GM18519 (cell line): Measurements from ENCODE around the gene RRAS2.
"Not testable (repeated sequence)": the region's sequence is repeated elsewhere in the genome, so short reads cannot be mapped to it uniquely, and the experiment has no call there.

Experiments
- ATAC-seq: cut with Tn5 transposase; IDR thresholded peaks from one replicate; pipeline ENCODE4 v1.9.1; 2021; ENCODE audit warnings: mild to moderate bottlenecking, moderate library complexity; ENCODE audit not compliant: unreplicated experiment, low FRiP score

The RRAS2 gene

GRCh38 chr11:14261066-14261465 is 97.9 kb downstream of the RRAS2 start:
- ATAC-seq, result no peak

DNA sequence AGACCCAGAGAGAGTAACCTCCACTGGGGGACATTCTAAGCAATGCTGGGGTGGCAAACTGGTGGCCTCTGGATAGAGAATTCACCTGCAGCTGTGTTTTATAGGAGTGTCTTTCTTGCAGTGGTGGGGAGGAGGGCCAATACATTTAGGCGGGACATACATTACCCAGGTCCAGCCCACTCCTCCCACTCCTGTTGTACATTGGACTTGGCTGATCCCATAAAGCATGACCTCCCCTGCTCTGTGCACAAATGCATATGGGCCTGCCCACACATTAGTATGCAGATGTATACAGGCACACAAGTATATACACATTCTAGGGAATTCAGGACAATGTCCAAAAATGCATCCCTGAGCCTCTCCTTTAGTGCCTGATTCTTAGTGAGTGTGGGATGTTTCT is 99.1 kb downstream of the RRAS2 start:
- ATAC-seq, result no peak

GRCh38 chr11:14259186-14259784 is 99.7 kb downstream of the RRAS2 start:
- ATAC-seq, result no peak

- no peak for ATAC-seq
Observed at GRCh38 chr11:14258221-14258935, 100.6 kb downstream of the RRAS2 start.

DNA sequence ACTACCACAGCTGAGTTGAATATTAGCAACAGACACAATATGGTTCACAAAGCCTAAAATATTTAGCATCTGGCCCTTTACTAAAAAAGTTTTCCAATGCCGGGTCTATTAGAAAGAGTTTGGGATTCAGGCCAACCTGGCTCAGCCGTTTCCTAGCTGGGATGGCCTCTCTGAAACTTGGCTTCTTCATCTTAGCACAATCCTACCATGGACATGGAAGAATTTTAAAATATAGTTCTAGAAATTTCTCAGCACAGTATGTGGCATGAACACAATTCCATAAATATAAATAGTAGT is 103.8 kb downstream of the RRAS2 start:
- no peak for ATAC-seq

DNA sequence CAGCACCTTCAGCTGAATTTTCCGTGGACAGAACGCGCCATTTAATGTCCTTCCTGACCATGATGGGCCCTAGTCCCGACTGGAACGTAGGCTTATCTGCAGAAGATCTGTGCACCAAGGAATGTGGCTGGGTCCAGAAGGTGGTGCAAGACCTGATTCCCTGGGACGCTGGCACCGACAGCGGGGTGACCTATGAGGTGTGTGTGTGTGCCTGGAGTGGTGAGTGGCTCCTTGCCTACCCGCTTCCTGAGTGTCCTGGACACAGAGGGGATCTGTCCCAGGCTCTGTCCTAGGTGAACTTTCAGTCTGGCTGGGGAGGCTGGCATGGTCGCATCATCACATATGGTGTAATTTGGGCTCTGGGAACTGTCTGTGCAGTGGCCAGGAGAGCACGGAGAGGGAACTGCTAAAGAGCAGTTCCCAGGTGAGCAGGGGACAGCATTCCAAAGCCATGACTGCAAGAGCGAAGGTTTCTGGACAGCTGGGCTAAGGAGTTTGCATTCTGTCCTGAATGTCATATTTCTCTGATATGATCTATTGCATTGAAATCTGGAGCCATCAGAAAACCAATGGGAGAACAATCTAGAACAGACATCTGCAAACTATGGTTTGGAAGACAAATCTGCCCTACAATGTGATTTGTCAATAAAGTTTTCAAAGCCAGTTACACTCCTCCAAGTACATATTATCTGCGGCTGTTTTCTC is 104.3 kb downstream of the RRAS2 start:
- no peak for ATAC-seq

DNA sequence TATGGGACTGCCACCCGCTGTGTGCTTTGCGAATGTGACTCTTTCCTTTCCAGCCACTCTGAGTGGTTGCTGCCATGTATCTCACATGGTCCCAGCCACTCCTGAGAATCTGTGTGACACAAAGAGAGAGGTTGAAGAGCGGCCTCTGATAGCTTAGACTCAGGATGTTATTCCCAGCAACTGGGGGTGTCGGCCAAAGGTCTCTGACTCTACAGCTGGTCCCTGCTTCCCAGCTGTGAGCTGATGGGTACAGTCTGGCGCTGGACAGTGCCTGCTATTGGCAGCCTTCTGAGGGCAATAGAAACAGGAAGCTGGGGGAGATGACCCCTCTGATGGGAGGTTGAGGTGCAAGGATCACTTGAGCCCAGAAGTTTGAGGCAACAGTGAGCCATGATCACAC is 105.1 kb downstream of the RRAS2 start:
- no peak for ATAC-seq

- ATAC-seq, result no peak
Observed at GRCh38 chr11:14253421-14253820, 105.6 kb downstream of the RRAS2 start.

- ATAC-seq, result not testable (repeated sequence)
Observed at GRCh38 chr11:14252501-14252900, 106.5 kb downstream of the RRAS2 start.

DNA sequence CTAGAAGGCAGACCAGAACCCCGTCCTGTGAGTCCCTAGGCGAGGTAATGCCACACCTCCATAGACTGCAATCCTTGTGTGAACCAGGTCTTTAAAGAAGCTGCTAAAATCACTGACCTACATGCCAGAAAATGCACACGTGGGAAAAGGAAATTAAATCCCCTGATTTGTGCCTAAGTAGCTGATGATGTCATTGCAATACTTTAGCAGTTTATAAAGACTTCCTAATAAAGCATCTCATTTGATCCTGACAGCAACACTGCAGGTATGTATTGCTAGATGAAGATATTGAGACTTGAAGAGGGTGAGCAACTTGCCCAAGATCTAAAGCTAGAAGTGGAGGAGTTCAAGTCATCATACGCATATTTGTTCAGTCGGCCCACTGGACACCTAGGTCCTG is 107.2 kb downstream of the RRAS2 start:
- ATAC-seq, result no peak

DNA sequence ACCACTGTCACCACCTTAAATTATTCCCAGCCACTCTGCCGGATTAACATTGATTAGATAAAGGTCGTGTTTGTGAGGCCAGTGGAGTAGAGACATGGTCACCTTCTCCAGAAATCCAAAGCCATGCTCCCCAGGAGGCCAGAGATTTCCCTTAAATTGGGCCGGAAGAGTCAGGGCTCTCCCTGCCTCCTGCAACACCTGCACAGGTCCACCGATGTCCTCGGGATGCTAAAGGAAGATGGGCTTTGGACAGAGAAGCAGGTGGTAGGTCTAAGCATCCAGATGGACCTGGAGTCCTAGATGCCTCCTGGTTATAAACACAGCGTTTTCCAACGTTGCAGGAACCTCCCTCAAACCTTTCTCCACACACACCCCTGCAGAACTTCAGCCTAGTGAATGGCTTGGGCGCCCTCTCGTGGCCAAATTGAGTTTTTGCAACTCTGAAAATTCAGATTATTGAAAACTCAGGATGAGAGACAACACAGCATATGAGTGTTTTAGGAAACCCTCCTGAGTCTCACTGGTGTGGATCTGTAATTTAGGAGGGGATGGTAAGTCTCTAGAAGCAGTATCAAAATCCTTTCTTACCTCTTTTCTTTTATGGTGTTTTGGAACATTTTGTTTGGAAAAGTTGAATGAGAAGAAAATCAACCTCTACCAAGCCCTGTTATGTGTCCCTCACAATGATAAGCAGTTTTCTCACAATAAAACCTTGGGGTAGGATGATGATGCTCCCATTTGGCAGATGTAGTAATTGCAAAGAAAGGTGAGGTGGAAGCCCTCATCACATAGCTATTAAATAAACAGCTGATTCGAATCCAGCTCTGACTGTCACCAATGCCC is 109.6 kb downstream of the RRAS2 start:
- no peak for ATAC-seq

DNA sequence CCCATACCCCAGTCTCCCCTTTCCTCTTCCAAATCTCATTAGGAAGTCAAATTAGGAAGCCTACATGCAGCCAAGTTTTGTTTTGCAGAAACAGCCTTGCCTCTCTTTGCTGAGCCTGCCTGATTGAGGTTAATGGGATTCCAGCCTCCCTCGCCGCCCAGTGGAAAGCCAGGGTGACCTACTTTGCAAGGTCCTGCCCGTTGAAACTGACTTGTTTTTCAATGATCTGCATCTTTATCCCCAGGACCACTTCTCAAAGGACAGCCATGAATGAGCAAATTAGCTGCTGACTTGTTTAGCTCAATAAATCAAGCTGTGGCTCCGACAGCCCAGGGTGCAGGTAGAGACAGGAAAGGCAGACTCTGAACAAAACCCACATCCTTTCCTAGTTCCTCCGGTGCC is 110.4 kb downstream of the RRAS2 start:
- no peak for ATAC-seq

DNA sequence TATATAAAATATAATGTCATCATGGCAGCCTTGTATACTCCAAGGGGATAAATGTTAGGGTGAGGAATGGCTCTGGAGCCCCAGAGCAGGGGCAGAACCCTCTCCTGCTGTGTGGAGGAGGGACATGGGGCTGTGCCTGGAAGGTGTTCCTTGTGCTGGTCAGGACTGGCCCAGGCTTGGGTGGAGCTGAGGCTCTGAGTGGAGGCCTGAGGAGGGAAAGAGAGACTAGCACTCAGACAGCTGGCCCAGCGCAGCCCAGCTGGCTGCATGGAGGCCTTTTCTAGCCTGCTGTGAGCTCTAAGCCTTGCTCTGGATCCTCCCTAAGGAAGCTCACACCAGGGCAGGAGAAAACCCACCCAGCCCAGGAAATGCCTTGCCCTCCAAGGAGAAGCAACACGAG is 113.5 kb downstream of the RRAS2 start:
- no peak for ATAC-seq

DNA sequence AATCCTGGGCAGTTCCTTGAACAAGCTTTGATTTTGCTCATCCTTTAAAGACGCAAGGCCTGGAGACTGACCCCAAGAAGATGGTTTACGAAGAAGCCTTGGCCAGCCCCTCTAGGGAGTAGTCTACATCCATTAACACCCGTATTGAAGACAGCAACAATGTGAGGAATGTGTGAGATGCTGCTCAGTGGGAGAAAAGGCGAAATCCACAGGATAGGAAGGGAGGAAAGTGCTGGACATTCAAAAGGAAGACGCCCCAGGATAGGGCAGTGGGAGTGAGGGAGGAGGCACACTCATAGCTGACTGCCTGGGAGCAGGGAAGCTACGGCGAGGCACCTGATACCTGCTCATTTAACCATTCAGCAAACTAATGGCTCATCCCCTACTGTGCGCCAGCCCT is 114.1 kb downstream of the RRAS2 start:
- ATAC-seq, result no peak

- no peak for ATAC-seq
Observed at GRCh38 chr11:14242733-14243132, 116.2 kb downstream of the RRAS2 start.

DNA sequence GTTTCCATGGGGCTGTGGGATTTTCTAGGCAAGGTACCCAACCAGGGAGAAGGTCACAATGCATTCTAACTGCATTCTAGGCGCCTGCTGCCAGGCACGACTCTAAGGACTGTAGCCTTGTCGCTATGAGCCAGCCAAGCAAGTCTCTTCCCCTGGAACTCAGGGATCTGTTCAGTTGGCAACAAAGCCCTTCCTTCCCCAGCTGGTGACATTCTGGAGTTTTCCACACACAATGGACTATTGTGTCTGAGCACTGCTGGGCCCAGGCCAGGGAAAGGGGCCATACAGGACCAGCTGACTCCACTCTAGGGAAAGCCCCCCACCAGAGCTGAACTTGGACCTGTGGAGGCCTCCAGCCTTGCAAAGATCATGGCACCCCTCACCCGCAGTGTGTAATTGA is 116.8 kb downstream of the RRAS2 start:
- ATAC-seq, result no peak

DNA sequence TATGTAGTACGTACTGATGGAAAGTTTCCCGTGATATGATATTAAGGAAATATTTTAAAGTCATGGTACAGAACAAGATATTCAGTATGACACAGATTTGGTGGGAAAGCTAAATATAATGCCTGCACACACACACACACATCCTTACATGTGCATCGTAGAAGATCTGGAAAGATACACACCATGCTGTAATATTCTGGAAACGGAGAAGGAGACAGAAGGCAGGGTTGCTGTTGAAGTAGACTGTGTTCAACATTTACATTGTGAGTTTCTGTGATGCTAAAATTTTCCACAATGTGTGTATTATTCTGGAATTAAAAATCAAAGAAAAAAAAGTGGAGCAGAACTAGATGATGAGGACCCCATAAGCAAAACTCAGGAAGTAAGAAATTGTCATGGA is 118.0 kb downstream of the RRAS2 start:
- no peak for ATAC-seq

DNA sequence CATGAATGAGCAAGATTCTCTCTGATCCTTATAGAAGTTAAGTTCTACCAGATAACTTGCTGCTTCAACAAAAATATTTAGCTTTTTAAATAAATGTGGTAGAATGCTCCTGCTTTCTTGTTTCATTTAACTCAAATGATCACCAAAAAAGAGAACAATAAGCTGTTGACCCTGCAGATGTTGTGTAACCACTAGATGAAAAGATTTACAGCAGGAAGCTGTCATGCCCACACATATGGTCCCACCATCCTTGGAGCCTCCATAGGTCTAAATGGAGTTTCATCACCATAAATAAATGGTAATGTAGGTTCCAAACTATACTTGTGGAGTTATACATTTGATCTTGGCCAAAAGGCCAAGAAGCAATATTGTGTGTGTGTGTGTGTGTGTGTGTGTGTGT is 118.8 kb downstream of the RRAS2 start:
- ATAC-seq, result no peak

DNA sequence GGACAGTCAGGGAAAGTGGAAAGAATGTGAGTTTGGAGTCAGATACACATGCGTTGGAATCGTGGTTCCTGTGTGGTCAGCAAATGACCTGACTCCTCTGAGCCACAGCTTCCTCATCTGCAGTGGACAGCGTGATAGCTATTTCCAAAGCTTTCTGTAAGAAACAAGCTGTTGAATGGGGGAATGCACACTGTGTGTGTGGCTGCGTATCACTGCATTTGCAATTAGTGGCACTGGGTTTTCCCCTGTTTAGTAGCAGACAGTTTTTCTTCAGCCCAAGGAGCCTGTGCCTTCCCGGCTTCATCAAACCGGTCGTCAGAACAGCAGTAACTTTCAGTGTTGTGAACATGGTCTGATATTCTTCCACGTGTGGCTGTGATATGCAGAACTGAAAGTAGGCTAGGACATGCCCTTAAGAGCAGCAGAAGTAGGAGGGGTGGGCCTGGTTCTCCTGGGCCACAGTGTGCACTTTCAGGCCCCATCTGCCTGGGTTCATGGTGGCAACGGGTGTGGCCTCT is 121.5 kb downstream of the RRAS2 start:
- ATAC-seq, result peak; percentile 95

DNA sequence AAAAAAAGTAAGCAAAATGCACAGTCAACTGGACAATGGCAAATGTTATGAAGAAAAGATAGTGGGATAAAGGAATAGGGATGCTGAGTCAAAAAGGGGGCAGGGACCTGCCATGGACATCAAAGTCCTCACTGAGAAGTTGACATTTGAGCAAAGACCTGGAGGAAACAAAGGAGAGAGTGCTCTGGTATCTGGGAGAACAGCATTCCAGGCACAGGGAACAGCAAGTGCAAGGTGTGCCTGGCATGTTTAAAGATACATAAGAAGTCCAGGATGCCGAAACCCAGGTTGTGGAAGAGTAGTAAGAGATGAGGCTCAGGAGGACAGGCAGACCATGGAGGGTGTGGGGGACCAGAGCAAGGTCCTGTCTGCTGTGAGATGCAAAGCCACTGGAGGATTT is 123.3 kb downstream of the RRAS2 start:
- no peak for ATAC-seq

DNA sequence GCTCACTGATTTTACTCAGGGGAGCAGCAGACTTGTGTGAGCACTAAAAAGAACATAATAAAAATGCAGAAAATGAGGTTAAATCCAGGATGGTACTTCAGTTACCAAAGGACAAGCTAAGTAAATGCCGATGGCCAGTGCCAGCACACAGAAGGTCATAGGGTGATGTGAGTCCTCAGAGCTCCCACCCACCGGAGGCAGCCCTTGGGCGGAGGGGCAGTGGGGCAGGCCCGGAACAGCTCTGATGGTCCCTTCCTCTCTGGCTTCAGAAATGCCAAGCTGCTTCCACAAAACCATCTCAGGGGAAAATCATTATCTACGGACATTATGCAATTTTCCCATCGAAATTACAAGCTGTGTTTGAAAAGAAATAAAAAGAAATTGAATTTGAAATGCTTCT is 124.5 kb downstream of the RRAS2 start:
- no peak for ATAC-seq
